MM.1S (cell line): ENCODE results near the gene RBMS3.

ENCODE experiments used
- CTCF ChIP-seq: fragments of 300-600 bp; sonication (generic); IDR thresholded peaks from 2 replicates; pipeline ENCODE4 v1.5.1; 2016; ENCODE audit warnings: antibody characterized with exemption, low read length, mixed read lengths
- EZH2phosphoT487 ChIP-seq: fragments of 300-600 bp; sonication (generic); IDR thresholded peaks from 2 replicates; pipeline ENCODE4 v1.6.1; 2018; ENCODE audit warnings: antibody characterized with exemption, low read length

- TF ChIP-seq CTCF (no peak), EZH2phosphoT487 (no peak)
These were observed 710.3 kb downstream of the RBMS3 start for GRCh38 chr3:29991198-29991597.
